Lung (tissue), 12 donors: ENCODE results near the gene CRY1. TPM values are rescaled to one million over a fixed set of nuclear protein-coding genes. Genes with fewer than 3 reads are reported as not detected.

ENCODE experiments used
- ATAC-seq: fragments of 200-7000 bp; cut with Tn5 transposase; one replicate; pipeline ENCODE4 v1.9.1; 2020; ENCODE audit warnings: moderate number of reproducible peaks; ENCODE audit not compliant: insufficient read depth, low FRiP score
- DNase-seq, 3 donors: peaks; one replicate each; pipeline ENCODE4 v3.0.0-alpha.2; 2013 to 2017
- H3K27ac ChIP-seq, 2 donors: one replicate each; pipeline ENCODE4 v1.5.1; 2013; ENCODE audit warnings: mild to moderate bottlenecking in 2 of 2, moderate library complexity in 2 of 2, control low read depth in 1 of 2, inconsistent platforms in 1 of 2, low read depth in 1 of 2, low read length in 1 of 2
- H3K27me3 ChIP-seq, 3 donors: one replicate each; pipeline ENCODE4 v1.5.1; 2013; ENCODE audit warnings: low read length in 2 of 3; ENCODE audit not compliant: control insufficient read depth in 3 of 3, insufficient read depth in 3 of 3
- H3K36me3 ChIP-seq, 4 donors: one replicate each; pipeline ENCODE4 v1.5.1; 2013; ENCODE audit warnings: low read length in 4 of 4, mild to moderate bottlenecking in 1 of 4, moderate library complexity in 1 of 4; ENCODE audit not compliant: control insufficient read depth in 4 of 4, insufficient read depth in 4 of 4
- H3K4me1 ChIP-seq, 5 donors: one replicate each; pipeline ENCODE4 v1.5.1; 2013; ENCODE audit warnings: low read length in 5 of 5, mild to moderate bottlenecking in 2 of 5, moderate library complexity in 1 of 5; ENCODE audit not compliant: control insufficient read depth in 5 of 5, insufficient read depth in 5 of 5
- H3K4me3 ChIP-seq: one replicate; pipeline ENCODE4 v1.5.1; 2013; ENCODE audit warnings: mild to moderate bottlenecking, control low read depth, moderate library complexity
- H3K9ac ChIP-seq, 2 donors: one replicate each; pipeline ENCODE4 v1.5.1; 2013; ENCODE audit warnings: low read length in 2 of 2, control low read depth in 1 of 2; ENCODE audit not compliant: insufficient read depth in 1 of 2
- H3K9me3 ChIP-seq, 4 donors: one replicate each; pipeline ENCODE4 v1.5.1; 2013; ENCODE audit warnings: low read length in 3 of 4, mild to moderate bottlenecking in 1 of 4, moderate library complexity in 1 of 4; ENCODE audit not compliant: control insufficient read depth in 4 of 4, insufficient read depth in 3 of 4
- whole genome bisulfite sequencing, 2 donors: extraction: QIAGEN DNeasy Blood & Tissue Kit; methylation state at CpG; one replicate each; pipeline ENCODE4 v1.1.7; 2013; 5-methylcytosine and 5-hydroxymethylcytosine counted together
- polyA plus RNA-seq, 2 donors: library from polyadenylated mRNA; stranded (reverse); fragments of 200-250 nt; gene quantifications; one replicate each; pipeline ENCODE4 v1.2.1, GENCODE V29; 2013
- total RNA-seq, 2 donors: library from RNA; depleted of rRNA in 1 of 2; stranded (reverse); fragments of >200 nt in 1 of 2; gene quantifications; one replicate each; pipeline ENCODE4 v1.2.1, GENCODE V29; 2014 to 2021
- TF ChIP-seq, protein P1 (sequence below): IDR thresholded peaks from 2 replicates; pipeline ENCODE4 v1.5.1; 2012; ENCODE audit warnings: mild to moderate bottlenecking; ENCODE audit errors: control extremely low read depth, extremely low read depth
- donor health status: control.
- donor health status: control.
- donor health status: Bipolar disorder and iron deficiency.
- donor health status: healthy.
- donor health status: DM: yes; HTN: yes; CAD: no.

The CRY1 gene
- total and polyA plus RNA-seq, 4 donors: 5.6 to 37.2 (median 17.9) TPM

DNA sequence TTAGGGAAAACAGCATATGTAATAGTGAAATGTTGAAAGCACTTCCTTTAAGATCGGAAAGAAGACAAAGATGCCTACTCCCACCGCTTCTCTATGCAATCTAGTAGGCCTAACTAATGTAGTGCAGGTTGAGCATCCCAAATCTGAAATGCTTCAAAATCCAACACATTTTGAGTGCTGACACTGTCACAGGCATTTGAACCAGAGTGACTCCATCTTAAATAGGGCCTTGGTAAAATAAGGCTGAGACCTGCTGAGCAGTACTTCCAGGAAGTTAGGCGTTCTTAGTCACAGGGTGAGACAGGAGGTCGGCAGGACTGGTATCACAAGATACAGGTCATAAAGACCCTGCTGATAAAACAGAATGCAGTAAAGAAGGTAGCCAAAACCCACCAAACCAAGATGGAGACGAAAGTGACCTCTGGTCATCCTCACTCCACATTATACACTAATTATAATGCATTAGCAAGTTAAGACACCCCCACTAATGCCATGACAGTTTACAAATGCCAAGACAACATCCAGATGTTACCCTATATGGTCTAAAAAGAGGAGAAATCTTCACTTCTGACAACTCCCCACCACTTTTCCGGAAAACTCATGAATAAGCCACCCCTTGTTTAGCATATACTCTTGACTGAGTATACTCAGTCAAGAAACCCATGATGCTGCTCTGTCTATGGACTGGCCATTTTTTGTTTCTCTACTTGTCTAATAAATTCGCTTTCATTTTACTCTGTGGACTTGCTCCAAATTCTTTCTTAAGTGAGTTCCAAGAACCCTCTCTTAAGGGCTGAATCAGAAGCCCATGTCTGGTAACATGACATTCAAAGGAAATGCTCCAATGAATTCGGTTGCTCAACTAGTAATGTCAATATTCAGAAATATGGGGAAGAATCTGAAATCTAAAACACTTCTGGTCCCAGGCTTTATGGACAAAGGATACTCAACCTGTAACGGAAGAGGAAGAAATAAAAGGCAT, 59.3 kb downstream of the CRY1 start:
- Histone ChIP-seq H3K27ac (no peak overlapping the region), H3K4me3 (no peak overlapping the region), H3K9ac (no peak overlapping the region), H3K36me3 (peaks cover 0 to 3% (median 0%) of the 10 kb centered on the region in 4 donors), H3K27me3 (no peaks in the 10 kb centered on the region), H3K9me3 (no peaks in the 10 kb centered on the region), H3K4me1 (peaks cover 0 to 17% (median 3%) of the 10 kb centered on the region in 5 donors)
- TF ChIP-seq, protein P1, sequence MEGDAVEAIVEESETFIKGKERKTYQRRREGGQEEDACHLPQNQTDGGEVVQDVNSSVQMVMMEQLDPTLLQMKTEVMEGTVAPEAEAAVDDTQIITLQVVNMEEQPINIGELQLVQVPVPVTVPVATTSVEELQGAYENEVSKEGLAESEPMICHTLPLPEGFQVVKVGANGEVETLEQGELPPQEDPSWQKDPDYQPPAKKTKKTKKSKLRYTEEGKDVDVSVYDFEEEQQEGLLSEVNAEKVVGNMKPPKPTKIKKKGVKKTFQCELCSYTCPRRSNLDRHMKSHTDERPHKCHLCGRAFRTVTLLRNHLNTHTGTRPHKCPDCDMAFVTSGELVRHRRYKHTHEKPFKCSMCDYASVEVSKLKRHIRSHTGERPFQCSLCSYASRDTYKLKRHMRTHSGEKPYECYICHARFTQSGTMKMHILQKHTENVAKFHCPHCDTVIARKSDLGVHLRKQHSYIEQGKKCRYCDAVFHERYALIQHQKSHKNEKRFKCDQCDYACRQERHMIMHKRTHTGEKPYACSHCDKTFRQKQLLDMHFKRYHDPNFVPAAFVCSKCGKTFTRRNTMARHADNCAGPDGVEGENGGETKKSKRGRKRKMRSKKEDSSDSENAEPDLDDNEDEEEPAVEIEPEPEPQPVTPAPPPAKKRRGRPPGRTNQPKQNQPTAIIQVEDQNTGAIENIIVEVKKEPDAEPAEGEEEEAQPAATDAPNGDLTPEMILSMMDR: no peak
- WGBS, 2 donors: 83 to 85% methylated on average over 9 of the region's 9 CpGs
- DNase-seq (peak in 1 of 3 donors; percentile 23), ATAC-seq (peak; percentile 21)

- Histone ChIP-seq H3K9me3 (no peaks in the 10 kb centered on the region), H3K9ac (no peak overlapping the region), H3K27ac (no peak overlapping the region), H3K36me3 (peaks cover 0 to 3% (median 0%) of the 10 kb centered on the region in 4 donors), H3K4me3 (no peak overlapping the region), H3K27me3 (no peaks in the 10 kb centered on the region), H3K4me1 (peaks cover 0 to 31% (median 10%) of the 10 kb centered on the region in 5 donors)
- no peak for ATAC-seq
- WGBS, 2 donors: 76 to 90% methylated on average over 7 of the region's 7 CpGs
- TF ChIP-seq, protein P1: no peak
- no peak for DNase-seq
Measured at GRCh38 chr12:107032266-107032665, 61.1 kb downstream of the CRY1 start.

DNA sequence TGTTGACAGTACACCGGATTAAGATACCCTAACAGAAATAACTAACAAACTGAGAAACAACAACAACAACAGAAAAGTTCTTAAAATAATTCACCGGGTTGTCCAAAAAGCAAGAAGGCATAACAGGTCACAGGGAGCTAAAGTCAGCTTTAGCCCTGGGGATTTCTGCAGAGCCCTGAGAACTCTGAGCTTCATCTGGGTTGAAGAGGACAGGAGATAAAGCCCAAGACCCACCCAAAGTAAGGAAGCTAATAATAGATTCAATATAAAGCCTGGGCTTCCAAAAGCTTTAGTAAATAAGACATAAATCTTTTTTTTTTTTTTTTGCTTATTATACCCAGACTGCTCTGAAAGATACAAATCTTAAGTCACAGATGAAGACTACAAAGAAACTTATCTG, 62.3 kb downstream of the CRY1 start:
- H3K27me3 ChIP-seq: no peaks in the 10 kb centered on the region
- 80 to 85% methylated on average over 2 of the region's 2 CpGs for WGBS, 2 donors
- no peak for DNase-seq
- TF ChIP-seq, protein P1: no peak
- H3K4me1 ChIP-seq: peaks cover 2 to 42% (median 19%) of the 10 kb centered on the region in 5 donors
- no peaks in the 10 kb centered on the region for H3K9me3 ChIP-seq
- no peak overlapping the region for H3K27ac ChIP-seq
- H3K36me3 ChIP-seq: peaks cover 0 to 2% (median 0%) of the 10 kb centered on the region in 4 donors
- ATAC-seq: no peak
- no peak overlapping the region for H3K4me3 ChIP-seq
- no peak overlapping the region for H3K9ac ChIP-seq
